G401 (cell line): Measurements from ENCODE around the gene DGKG. TPM values are rescaled to one million over a fixed set of nuclear protein-coding genes. Genes with fewer than 3 reads are reported as not detected.

Source experiments
- DNase-seq: peaks from one replicate; pipeline ENCODE4 v3.0.0-alpha.2; 2015; ENCODE audit warnings: low spot score
- in situ Hi-C: cut with HindIII; loops from 2 replicates; pipeline ENCODE4 v1.10.0; 2016; ENCODE audit warnings: low sequenced_read_pairs, mixed read lengths
- total RNA-seq: library from RNA; depleted of rRNA; stranded (reverse); fragments of >200 nt; shearing (Covaris generic); gene quantifications from 2 replicates; pipeline ENCODE4 v1.2.3, GENCODE V29; 2014

Gene DGKG
- total RNA-seq, 1 experiment from 2014 or later, result not detected

- DNase-seq, result no peak
- in situ Hi-C loops, result no loop called here
Observed at GRCh38 chr3:186322761-186323160, 39.3 kb downstream of the DGKG start.

GRCh38 chr3:186321746-186322145 lies 40.3 kb downstream of the DGKG start:
- DNase-seq, result no peak
- in situ Hi-C loops, result no loop called here

GRCh38 chr3:186320862-186321568 lies 41.0 kb downstream of the DGKG start:
- in situ Hi-C loops, result no loop called here
- DNase-seq, result no peak

GRCh38 chr3:186319945-186320344 lies 42.1 kb downstream of the DGKG start:
- in situ Hi-C loops, result no loop called here
- no peak for DNase-seq

- DNase-seq, result no peak
- in situ Hi-C loops, result no loop called here
Observed at GRCh38 chr3:186318135-186318534, 43.9 kb downstream of the DGKG start.

GRCh38 chr3:186317478-186317877 lies 44.6 kb downstream of the DGKG start:
- in situ Hi-C loops, result no loop called here
- DNase-seq, result no peak

GRCh38 chr3:186316666-186317260 lies 45.3 kb downstream of the DGKG start:
- in situ Hi-C loops, result no loop called here
- no peak for DNase-seq

GRCh38 chr3:186315581-186316354 lies 46.3 kb downstream of the DGKG start:
- in situ Hi-C loops, result no loop called here
- DNase-seq, result no peak

- in situ Hi-C loops, result no loop called here
- DNase-seq, result no peak
Observed at GRCh38 chr3:186314896-186315295, 47.1 kb downstream of the DGKG start.

- no peak for DNase-seq
- in situ Hi-C loops, result no loop called here
Observed at GRCh38 chr3:186311441-186311840, 50.6 kb downstream of the DGKG start.

- in situ Hi-C loops, result no loop called here
- DNase-seq, result no peak
Observed at GRCh38 chr3:186308549-186308948, 53.5 kb downstream of the DGKG start.

GRCh38 chr3:186307594-186308221 lies 54.3 kb downstream of the DGKG start:
- DNase-seq, result no peak
- in situ Hi-C loops, result no loop called here

GRCh38 chr3:186305286-186305685 lies 56.7 kb downstream of the DGKG start:
- no peak for DNase-seq
- in situ Hi-C loops, result no loop called here

GRCh38 chr3:186303965-186304364 lies 58.1 kb downstream of the DGKG start:
- no peak for DNase-seq
- in situ Hi-C loops, result no loop called here

- in situ Hi-C loops, result no loop called here
- no peak for DNase-seq
Observed at GRCh38 chr3:186299327-186299726, 62.7 kb downstream of the DGKG start.

GRCh38 chr3:186298876-186299275 lies 63.2 kb downstream of the DGKG start:
- in situ Hi-C loops, result no loop called here

GRCh38 chr3:186290796-186291195 lies 71.2 kb downstream of the DGKG start:
- in situ Hi-C loops, result no loop called here
- DNase-seq, result no peak

More at GRCh38 chr3:186298876-186299275, 63.2 kb downstream of the DGKG start:
- DNase-seq, result peak; percentile 95

GRCh38 chr3:186287711-186288110 lies 74.3 kb downstream of the DGKG start:
- in situ Hi-C loops, result no loop called here
- DNase-seq, result peak; percentile 54

- DNase-seq, result no peak
- in situ Hi-C loops, result no loop called here
Observed at GRCh38 chr3:186286114-186286513, 75.9 kb downstream of the DGKG start.

GRCh38 chr3:186284661-186285060 lies 77.4 kb downstream of the DGKG start:
- peak; percentile 82 for DNase-seq
- in situ Hi-C loops, result no loop called here
